Measurements from ENCODE around the gene RCAN2. TPM values are rescaled to one million over a fixed set of nuclear protein-coding genes. Genes with fewer than 3 reads are reported as not detected.

The RCAN2 gene
- total and polyA plus RNA-seq, 9 donors, result 12.0 to 75.3 (median 16.7) TPM

DNA sequence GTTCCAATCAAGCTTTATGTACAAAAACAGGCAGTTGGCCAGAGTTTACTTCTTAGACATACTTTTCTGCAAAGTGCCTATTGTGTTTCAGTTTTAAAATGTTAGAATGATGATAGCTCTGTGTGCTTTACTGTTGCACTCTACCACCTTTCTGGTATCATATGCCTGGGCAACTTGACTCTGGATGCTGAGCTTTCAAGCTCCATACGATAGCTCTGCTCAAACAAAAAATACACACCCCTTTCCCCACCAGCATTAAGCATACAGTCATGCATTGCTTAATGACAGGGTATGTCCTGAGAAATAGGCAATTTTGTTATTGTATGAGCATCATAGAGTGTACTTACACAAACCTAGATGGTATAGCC is 123.1 kb downstream of the RCAN2 start:
- intact Hi-C loops (cut with DNase I), result no loop called here
- Histone ChIP-seq H3K4me3 (no peak overlapping the region), H3K36me3 (no peaks in the 10 kb centered on the region), H3K27me3 (no peaks in the 10 kb centered on the region), H3K27ac (no peak overlapping the region), H3K4me1 (ENCODE audit: insufficient read depth) (no peaks in the 10 kb centered on the region), H3K9me3 (no peaks in the 10 kb centered on the region)
- no peak for DNase-seq
- WGBS, 3 donors, result 88 to 98% (median 95%) methylated on average over 1 of the region's 1 CpG
- no peak for TF ChIP-seq EP300 (IDR thresholded peaks at IDR 0.05)
- TF ChIP-seq POLR2A (IDR thresholded peaks at IDR 0.05), result no peak
- TF ChIP-seq, protein P1, sequence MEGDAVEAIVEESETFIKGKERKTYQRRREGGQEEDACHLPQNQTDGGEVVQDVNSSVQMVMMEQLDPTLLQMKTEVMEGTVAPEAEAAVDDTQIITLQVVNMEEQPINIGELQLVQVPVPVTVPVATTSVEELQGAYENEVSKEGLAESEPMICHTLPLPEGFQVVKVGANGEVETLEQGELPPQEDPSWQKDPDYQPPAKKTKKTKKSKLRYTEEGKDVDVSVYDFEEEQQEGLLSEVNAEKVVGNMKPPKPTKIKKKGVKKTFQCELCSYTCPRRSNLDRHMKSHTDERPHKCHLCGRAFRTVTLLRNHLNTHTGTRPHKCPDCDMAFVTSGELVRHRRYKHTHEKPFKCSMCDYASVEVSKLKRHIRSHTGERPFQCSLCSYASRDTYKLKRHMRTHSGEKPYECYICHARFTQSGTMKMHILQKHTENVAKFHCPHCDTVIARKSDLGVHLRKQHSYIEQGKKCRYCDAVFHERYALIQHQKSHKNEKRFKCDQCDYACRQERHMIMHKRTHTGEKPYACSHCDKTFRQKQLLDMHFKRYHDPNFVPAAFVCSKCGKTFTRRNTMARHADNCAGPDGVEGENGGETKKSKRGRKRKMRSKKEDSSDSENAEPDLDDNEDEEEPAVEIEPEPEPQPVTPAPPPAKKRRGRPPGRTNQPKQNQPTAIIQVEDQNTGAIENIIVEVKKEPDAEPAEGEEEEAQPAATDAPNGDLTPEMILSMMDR (IDR thresholded peaks at IDR 0.05), result no peak

DNA sequence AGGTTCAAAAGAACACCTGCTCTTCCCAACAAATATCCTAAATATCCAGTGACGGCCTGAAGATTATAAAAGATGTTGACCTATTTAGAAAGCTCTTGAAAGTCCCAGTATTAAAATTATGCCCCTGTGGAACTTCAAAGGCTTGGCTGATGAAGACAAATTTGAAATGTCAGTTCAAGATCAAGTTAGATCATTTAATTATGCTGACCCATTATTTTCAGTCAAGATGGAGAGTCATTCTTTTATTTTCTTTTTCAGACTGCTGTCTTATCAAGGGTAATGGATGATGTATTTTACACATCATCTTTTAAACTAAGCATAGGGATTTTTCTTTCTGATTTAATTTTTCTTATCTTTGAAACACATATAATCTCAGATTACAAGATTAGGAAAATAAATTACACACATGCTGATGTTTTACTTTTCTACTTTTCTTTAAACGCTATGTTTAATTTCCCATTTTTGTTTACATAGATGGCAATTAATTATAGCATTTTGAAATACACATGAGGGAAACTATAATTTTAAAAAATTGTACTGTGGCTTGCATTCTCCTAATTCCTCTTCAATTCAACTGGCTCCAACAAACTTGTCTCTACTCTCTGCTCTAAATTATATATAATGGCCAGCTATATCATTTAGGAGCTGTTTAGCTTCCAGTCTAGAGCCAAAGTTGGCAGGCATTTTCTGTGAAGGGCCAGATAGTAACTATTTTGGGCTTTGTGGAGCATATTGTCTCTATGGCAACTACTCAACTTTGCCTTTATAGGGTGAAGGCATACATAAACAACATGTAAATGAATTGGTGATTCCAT is 123.7 kb downstream of the RCAN2 start:
- Histone ChIP-seq H3K9me3 (no peaks in the 10 kb centered on the region), H3K27me3 (no peaks in the 10 kb centered on the region), H3K36me3 (no peaks in the 10 kb centered on the region), H3K27ac (no peak overlapping the region), H3K4me1 (ENCODE audit: insufficient read depth) (no peaks in the 10 kb centered on the region), H3K4me3 (no peak overlapping the region)
- no peak for DNase-seq
- TF ChIP-seq EP300 (IDR thresholded peaks at IDR 0.05) (no peak), POLR2A (IDR thresholded peaks at IDR 0.05) (no peak)
- TF ChIP-seq, protein P1 (IDR thresholded peaks at IDR 0.05), result no peak
- 75 to 81% (median 80%) methylated on average over 2 of the region's 2 CpGs for WGBS, 3 donors
- intact Hi-C loops (cut with DNase I), result no loop called here

DNA sequence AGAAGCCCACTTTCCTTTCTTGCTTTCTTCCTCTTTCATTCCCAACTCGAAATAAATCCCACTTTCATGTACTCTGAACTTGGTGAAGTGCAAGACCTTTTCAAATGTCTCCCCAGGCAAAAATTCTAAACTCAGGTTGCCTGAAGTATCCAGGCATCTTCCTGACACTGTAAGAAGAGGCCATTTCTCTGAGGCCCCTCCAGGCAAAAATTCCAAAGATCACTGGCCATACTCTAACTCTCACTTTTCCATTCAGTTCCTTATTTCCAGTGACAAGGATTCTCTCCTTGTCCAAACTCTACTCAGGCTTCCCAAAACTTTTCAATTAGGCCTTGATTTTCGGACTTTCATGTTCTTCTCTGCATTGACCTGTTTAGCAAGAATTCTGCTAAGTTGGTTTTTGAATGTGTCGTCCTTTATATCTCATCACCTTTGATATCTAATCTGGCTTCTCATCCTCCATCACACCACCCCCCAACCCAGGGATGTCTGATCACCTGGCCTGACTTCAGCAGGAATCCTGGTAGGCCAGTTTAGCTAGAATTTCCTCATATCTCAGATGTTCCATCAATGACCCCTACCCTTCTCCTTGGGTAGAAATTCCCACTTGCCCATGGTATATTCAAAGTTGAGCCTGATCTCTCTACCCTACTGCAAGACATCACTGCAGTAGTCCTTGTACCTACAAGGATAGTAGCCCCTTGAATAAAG is 124.9 kb downstream of the RCAN2 start:
- no peaks in the 10 kb centered on the region for H3K27me3 ChIP-seq
- H3K9me3 ChIP-seq, result no peaks in the 10 kb centered on the region
- H3K27ac ChIP-seq, result no peak overlapping the region
- intact Hi-C loops (cut with DNase I), result no loop called here
- H3K4me1 ChIP-seq (ENCODE audit: insufficient read depth), result no peaks in the 10 kb centered on the region
- no peak for DNase-seq
- WGBS, 3 donors, result 90 to 96% (median 94%) methylated on average over 3 of the region's 3 CpGs
- TF ChIP-seq, protein P1 (IDR thresholded peaks at IDR 0.05), result no peak
- TF ChIP-seq POLR2A (IDR thresholded peaks at IDR 0.05), result no peak
- no peak for TF ChIP-seq EP300 (IDR thresholded peaks at IDR 0.05)
- no peaks in the 10 kb centered on the region for H3K36me3 ChIP-seq
- no peak overlapping the region for H3K4me3 ChIP-seq

DNA sequence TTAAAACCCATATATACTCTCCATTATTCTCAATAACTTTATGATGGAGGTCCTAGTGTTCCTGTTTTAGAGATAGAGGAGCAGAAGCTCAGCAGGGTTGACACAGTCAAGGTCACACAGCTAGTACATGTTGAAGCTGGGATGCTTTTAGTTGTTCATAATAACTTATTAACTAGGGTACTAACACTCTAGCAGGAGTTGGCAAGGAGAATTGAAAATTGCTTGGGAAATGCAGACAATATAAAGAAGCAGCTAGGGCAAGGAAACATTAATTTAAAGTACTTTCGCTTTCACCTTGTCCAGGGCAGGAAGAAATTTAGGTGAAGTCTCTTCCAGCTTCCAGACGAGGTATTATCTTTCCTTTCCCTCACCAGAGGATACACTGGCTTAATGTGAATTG is 133.7 kb downstream of the RCAN2 start:
- no peak overlapping the region for H3K4me3 ChIP-seq
- H3K27me3 ChIP-seq, result no peaks in the 10 kb centered on the region
- no peaks in the 10 kb centered on the region for H3K9me3 ChIP-seq
- intact Hi-C loops (cut with DNase I), result no loop called here
- H3K4me1 ChIP-seq (ENCODE audit: insufficient read depth), result peaks cover 3% of the 10 kb centered on the region
- no peaks in the 10 kb centered on the region for H3K36me3 ChIP-seq
- DNase-seq, result no peak
- TF ChIP-seq, protein P1 (IDR thresholded peaks at IDR 0.05), result no peak
- TF ChIP-seq POLR2A (IDR thresholded peaks at IDR 0.05) (no peak), EP300 (IDR thresholded peaks at IDR 0.05) (no peak)
- peak overlapping the region in 1 of 2 donors; percentile 5 for H3K27ac ChIP-seq
- 7 to 45% (median 12%) methylated on average over 2 of the region's 2 CpGs for WGBS, 3 donors

Data from ovary (tissue), 9 donors.